Measurements from ENCODE around the gene LHX3.

The LHX3 gene

DNA sequence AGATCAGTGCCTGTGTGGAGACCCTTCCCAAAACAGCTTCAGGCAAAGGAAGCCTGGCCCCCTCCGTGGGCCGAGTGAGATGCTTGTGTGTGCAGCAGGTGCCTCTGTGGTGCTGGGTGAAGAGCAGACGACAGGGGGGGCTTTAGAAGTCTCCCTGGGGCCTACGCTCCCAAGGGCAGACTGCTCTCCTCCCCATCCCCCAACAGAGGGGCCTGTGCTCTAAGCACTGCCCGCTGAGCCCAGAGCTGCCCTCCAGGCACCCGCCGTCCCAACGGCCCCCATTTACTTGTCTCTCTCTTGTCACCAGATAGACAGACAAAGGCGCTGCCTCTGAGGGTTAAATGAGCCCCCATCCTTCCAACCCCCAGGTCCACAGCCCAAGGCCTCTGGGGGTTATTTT lies 2.7 kb upstream of the LHX3 start:
- no peak for DNase-seq (ENCODE audit: low spot score)

- DNase-seq (ENCODE audit: low spot score), result no peak
Measured at GRCh38 chr9:136206602-136207275, 1.8 kb upstream of the LHX3 start.

DNA sequence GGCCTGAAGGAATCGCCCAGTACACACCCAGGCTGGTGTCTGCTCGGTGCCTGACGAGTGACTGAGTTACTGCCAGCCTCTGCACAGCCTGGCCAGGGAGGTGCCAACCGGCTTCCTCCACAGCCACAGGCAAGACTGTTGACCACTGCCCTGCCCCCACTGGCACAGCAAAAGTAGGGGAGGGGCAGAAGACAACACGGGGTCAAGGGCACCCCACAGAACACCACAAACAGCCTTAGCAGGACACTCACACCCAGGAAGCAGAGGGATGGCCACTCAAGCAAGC lies 722 bp upstream of the LHX3 start:
- no peak for DNase-seq (ENCODE audit: low spot score)

- no peak for DNase-seq (ENCODE audit: low spot score)
Measured at GRCh38 chr9:136204145-136204805, 653 bp downstream of the LHX3 start.

GRCh38 chr9:136203408-136204144 lies 1.4 kb downstream of the LHX3 start:
- no peak for DNase-seq (ENCODE audit: low spot score)

DNA sequence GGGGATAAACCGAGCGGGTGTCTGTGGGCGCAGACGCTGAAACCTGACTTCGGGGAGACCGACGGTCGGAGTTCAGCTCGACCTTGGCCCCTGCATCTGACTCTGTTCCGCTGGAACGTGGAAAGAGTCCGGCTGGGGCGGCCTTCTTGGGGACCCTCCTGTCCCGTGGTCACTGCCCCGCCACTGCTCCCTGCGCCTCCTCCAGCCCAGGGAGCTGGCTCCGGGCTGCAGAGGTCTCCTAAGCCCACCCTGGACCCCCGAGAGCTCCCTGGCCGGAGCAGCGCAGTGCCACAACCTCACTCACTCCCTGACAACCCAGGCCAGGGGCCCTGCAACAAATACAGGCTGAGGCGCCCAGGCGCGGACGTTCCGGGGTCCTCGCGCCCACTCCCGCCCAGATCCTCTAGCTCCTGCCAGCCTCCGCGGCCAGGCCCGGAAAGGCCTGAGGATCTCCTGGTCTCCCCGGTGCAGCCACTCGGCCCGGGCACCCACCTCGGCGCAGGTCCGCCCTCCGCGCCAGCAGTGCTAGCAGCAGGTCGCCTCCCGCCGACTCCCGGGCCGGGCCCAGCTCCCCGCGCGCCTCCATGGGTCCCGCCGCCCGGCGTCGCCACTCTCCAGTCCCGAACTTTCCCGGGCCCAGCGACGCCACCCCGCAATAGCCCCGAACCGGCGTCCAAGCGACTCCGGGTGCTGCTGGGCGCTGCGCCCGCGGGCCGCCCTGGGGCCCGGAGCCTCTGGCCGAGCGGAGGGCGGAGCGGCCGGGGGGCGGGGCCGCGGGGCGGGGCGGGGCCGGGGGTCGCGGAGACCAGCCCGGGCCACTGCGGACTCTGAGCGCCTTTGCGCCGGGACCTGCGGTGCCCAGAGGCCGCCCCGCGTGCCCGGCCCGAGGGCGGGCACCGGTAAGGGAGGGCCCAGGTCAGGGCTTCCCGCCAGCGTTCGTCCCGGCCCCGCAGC lies 2.2 kb downstream of the LHX3 start:
- peak; percentile 76 for DNase-seq (ENCODE audit: low spot score)

GRCh38 chr9:136201609-136202453 lies 3.1 kb downstream of the LHX3 start:
- peak; percentile 92 for DNase-seq (ENCODE audit: low spot score)

GRCh38 chr9:136201174-136201573 lies 3.8 kb downstream of the LHX3 start:
- DNase-seq (ENCODE audit: low spot score), result no peak

DNA sequence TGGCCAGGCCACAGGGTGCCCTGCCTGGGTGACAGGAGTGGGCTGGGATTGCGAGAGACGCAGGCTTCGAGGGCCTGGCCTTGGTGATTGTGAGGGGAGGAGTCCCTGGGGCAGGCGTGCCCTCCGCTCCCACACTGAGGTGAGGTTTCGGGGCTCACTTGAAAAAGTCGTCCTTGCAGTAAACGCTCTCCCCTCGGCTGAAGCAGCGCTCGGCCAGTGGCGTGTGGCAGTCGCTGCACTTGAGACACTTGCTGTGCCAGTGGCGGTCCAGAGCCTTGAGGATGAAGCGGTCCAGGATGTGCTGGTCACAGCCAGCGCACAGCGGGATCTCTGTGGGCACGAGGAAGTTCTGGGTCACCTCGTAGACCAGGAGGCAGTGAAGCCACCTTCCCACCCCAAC lies 4.5 kb downstream of the LHX3 start:
- DNase-seq (ENCODE audit: low spot score), result no peak

DNA sequence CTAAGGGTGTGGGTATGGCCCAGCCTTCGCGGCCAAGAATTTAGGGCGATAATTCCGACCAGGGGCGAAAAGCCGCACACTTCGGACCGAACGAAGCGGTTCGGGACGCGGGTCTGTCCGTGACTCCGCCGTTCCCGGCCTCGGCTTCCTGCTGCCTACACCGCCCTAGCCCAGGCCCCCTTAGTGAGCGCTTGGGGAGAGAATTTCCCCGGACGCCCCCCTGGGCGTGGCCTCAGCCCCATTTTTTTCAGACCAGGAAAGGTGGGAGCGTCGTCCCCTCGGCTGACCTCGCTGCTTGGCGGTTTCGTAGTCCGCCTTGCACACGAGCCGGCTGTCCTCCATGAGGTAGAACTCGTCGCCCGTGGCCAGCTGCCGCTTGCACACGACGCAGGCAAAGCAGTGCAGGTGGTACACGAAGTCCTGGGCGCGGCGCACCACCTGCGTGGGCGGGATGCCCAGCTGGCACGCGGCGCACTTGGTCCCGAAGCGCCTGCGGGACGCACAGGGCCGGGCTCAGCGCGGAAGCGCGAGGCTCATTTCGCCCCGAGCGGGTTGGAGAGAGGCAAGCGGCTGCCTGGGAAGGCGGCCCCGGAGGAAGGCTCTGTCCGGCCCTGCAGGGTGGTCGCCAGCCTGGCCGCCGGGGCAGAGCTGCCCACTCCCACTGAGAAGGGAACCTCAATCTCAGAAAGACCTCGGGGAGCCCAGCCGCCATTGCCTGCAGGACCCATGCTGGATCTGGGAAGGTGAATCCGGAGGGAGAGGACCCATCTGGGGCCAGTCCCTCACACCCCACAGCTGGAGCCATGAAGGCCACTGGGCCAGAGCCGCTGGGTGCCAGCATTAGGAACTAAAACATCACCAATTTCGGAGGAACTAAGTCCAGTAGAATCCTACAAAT lies 5.3 kb downstream of the LHX3 start:
- no peak for DNase-seq (ENCODE audit: low spot score)

- DNase-seq (ENCODE audit: low spot score), result no peak
Measured at GRCh38 chr9:136198605-136199083, 6.3 kb downstream of the LHX3 start.

DNA sequence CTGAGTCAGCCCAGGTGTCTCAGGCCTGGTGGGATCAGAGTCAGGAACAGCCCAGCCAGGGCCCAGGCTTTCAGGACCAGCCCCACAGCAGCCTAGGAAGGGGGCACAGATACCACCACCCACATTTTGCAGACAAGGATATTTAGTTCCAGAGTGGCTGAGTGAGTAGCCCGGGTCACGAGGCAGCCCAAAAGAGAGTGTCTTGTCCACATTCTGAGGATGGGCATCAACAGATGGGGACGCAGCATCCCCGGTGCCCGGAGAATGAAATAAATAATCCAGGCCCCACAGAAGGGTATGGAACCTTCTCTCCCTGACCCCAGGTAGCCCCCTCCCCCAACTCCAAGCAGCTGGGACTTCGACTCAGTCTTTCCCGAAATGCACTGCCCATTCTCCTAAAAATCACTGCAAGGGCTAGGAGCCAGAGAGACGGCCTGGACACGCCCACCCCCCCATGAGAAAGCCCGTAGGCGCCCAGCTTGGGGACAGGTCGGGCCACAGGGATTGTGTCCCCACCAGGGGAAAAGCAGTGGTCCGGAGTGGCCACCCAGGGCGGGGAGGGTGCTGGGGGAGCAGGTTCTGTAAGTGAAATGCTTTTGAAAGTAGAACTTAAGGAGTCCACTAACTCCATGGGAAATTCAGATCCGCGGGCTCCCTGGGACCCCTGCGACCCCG lies 6.9 kb downstream of the LHX3 start:
- DNase-seq (ENCODE audit: low spot score), result no peak

GRCh38 chr9:136197084-136197875 lies 7.6 kb downstream of the LHX3 start:
- no peak for DNase-seq (ENCODE audit: low spot score)

GRCh38 chr9:136196404-136197083 lies 8.4 kb downstream of the LHX3 start:
- no peak for DNase-seq (ENCODE audit: low spot score)

GRCh38 chr9:136194540-136194939 lies 10.4 kb downstream of the LHX3 start:
- DNase-seq (ENCODE audit: low spot score), result no peak

- DNase-seq (ENCODE audit: low spot score), result no peak
Measured at GRCh38 chr9:136193891-136194279, 11.0 kb downstream of the LHX3 start.

DNA sequence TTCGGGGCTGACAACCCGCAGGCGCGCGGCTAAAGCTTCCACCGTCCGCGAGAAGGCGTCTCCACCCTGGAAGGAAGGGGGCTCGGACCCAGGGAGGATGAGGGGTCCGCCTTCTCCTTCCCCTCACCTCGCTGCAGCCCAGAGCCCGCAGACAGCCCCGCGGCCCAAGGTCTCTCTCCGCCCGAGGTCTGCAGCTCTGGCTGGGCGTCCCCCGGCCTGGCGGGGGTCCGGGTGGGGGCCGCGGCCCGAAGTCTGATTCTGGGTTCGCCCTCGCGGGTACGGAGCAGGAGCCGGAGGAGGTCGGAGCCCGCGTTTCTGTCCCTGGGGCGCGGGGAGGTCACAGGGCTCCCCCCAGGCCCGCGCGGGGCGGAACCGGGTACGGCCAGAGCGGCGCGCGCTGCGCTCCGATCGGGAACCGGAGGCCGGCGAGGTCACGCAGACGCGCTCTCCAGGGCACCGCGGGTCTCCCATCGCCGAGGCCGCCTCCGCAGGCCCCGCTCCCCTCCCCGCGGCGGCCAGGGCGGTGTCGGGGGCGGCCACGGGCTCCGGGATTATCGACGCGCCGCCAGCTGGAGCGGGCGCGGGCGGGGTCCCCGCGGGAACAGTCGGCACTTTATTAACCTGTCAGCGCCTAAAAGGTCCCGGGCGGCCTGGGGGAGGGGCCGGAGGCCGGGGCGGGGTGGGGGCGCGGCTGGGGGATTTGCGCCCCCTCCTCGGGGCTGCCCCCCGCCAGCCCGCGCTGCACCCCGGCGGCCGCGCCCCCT lies 11.6 kb downstream of the LHX3 start:
- no peak for DNase-seq (ENCODE audit: low spot score)
